GM10266 (cell line): ENCODE measurements around the gene CEP70.

Experiments
- DNase-seq: peaks from one replicate; pipeline ENCODE4 v3.0.0; 2012; ENCODE audit errors: extremely low spot score
- CTCF ChIP-seq: IDR thresholded peaks from 2 replicates; pipeline ENCODE4 v1.5.1; 2012; ENCODE audit warnings: mild to moderate bottlenecking, low read depth; ENCODE audit not compliant: control insufficient read depth, insufficient read depth; ENCODE audit errors: missing control alignments

The CEP70 gene

GRCh38 chr3:138479438-138479863 lies 114.6 kb downstream of the CEP70 start:
- peak; percentile 61 for DNase-seq
- peak; percentile 77 for TF ChIP-seq CTCF

DNA sequence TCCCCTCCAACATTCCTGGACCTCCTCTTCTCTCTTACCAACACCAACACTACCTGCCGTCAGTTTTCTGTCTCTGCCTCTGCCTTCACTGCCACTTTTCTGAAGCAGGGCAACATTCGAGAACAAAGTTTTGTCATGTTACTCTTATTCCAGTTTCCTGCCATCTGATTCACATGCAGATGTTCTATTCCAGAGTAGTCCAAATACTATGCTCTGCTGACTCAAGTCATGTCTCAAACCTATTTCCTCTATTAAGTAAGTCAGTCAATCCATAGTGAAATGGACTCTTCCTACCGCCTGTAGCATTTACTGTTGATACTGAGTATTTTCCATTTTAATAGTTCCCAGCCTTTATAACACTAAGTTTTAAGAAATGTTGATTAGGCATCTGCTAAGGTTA lies 116.3 kb downstream of the CEP70 start:
- TF ChIP-seq CTCF = no peak
- no peak for DNase-seq

DNA sequence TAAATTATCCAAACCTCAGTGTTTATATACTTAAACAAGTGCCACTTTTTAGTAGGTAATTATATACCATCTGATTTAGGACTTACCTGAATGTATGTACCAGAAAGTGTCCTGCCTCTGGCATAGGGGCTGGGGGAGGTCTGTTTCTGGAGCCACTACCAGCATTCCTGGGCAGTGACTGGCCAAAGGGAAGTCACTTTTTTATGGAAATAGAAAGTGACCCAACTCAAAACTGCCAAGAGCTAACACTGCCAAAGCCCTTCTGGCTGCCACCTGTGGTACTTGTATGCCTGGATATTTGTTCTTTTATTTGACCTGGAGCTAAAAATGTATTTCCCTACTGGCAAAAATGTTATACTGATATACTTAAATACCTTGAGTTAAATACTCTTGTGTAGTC lies 116.9 kb downstream of the CEP70 start:
- DNase-seq = no peak
- no peak for TF ChIP-seq CTCF

DNA sequence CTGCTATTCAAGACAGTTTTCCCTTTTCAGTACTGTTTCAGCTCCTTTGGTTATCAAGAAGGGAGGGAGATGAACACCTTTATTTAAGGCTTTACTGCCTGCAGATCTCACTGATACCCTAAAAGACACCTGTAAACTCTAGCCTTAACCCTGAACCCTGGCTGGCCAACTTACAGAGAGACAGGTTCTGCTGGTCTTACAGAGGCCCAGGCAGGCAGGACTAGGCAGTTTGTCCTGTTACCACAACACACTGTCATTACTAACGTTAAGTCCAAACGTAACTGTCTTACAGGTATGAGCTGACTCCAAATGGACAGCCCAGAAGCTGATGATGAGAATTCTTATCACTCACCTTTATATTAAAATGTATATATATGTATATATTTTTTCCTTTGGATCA lies 117.5 kb downstream of the CEP70 start:
- TF ChIP-seq CTCF = no peak
- no peak for DNase-seq

GRCh38 chr3:138474163-138474562 lies 119.9 kb downstream of the CEP70 start:
- no peak for DNase-seq

GRCh38 chr3:138473391-138473790 lies 120.7 kb downstream of the CEP70 start:
- no peak for TF ChIP-seq CTCF
- DNase-seq = no peak

More at GRCh38 chr3:138474163-138474562, 119.9 kb downstream of the CEP70 start:
- TF ChIP-seq CTCF = no peak

- no peak for DNase-seq
Observed at GRCh38 chr3:138472141-138472825, 121.8 kb downstream of the CEP70 start.

More at GRCh38 chr3:138472141-138472825, 121.8 kb downstream of the CEP70 start:
- no peak for TF ChIP-seq CTCF
